Activated CD4-positive, alpha-beta T cell treated with anti-CD3 and anti-CD28 coated beads, Interleukin-2, amount 50 U/mL, for 4 hours (primary cell): ENCODE results near the gene RPS15.

Experiments used
- DNase-seq, 2 experiments: peaks; one replicate each; pipeline ENCODE4 v3.0.0-alpha.2; 2020

RPS15 gene

GRCh38 chr19:1420590-1420989, 17.6 kb upstream of the RPS15 start:
- no peak for DNase-seq

- DNase-seq: no peak
These were observed 16.8 kb upstream of the RPS15 start for GRCh38 chr19:1421218-1421957.

- DNase-seq: no peak
These were observed 16.3 kb upstream of the RPS15 start for GRCh38 chr19:1421958-1422305.

GRCh38 chr19:1422360-1422759, 15.8 kb upstream of the RPS15 start:
- no peak for DNase-seq

- DNase-seq: no peak
These were observed 15.3 kb upstream of the RPS15 start for GRCh38 chr19:1422943-1423342.

- no peak for DNase-seq
These were observed 14.6 kb upstream of the RPS15 start for GRCh38 chr19:1423436-1424191.

- DNase-seq: no peak
These were observed 13.8 kb upstream of the RPS15 start for GRCh38 chr19:1424192-1424955.

GRCh38 chr19:1425102-1425837, 12.9 kb upstream of the RPS15 start:
- DNase-seq: no peak

- DNase-seq: no peak
These were observed 12.3 kb upstream of the RPS15 start for GRCh38 chr19:1425902-1426301.

GRCh38 chr19:1426736-1427135, 11.5 kb upstream of the RPS15 start:
- DNase-seq: no peak

- DNase-seq: no peak
These were observed 10.8 kb upstream of the RPS15 start for GRCh38 chr19:1427221-1427920.

GRCh38 chr19:1428738-1429391, 9.3 kb upstream of the RPS15 start:
- DNase-seq: no peak

- DNase-seq: no peak
These were observed 8.4 kb upstream of the RPS15 start for GRCh38 chr19:1429750-1430149.

GRCh38 chr19:1430246-1430645, 8.0 kb upstream of the RPS15 start:
- DNase-seq: no peak

GRCh38 chr19:1431759-1432506, 6.3 kb upstream of the RPS15 start:
- DNase-seq: no peak

- DNase-seq: no peak
These were observed 5.7 kb upstream of the RPS15 start for GRCh38 chr19:1432507-1432887.

GRCh38 chr19:1433119-1434039, 4.8 kb upstream of the RPS15 start:
- no peak for DNase-seq

GRCh38 chr19:1434040-1434366, 4.2 kb upstream of the RPS15 start:
- DNase-seq: no peak

GRCh38 chr19:1434577-1435060, 3.6 kb upstream of the RPS15 start:
- DNase-seq: no peak

GRCh38 chr19:1435378-1435989, 2.7 kb upstream of the RPS15 start:
- no peak for DNase-seq
